Neutrophil (primary cell): Measurements from ENCODE around the gene ACTL6A.

ENCODE experiments used
- H3K27ac ChIP-seq: fragments of 200-600 bp; sonication (generic); 2 replicates; pipeline ENCODE4 v1.5.1; 2016; ENCODE audit warnings: mild to moderate bottlenecking, moderate library complexity
- H3K27me3 ChIP-seq: fragments of 200-600 bp; sonication (generic); 2 replicates; pipeline ENCODE4 v1.6.0; 2016; ENCODE audit warnings: mild to moderate bottlenecking
- H3K36me3 ChIP-seq: fragments of 200-600 bp; sonication (generic); 2 replicates; pipeline ENCODE4 v1.5.1; 2017
- H3K4me1 ChIP-seq, 2 experiments: fragments of 200-600 bp in 1 of 2; sonication (generic) in 1 of 2; 1 replicate in 1 of 2; 2 replicates in 1 of 2; pipeline versions ENCODE4 v1.5.1 to v1.6.1; 2013 to 2016; ENCODE audit warnings: low read depth in 1 of 2, low read length in 1 of 2, mild to moderate bottlenecking in 1 of 2, moderate library complexity in 1 of 2; ENCODE audit not compliant: control insufficient read depth in 1 of 2, insufficient read depth in 1 of 2
- H3K4me3 ChIP-seq, 2 experiments: fragments of 200-600 bp in 1 of 2; sonication (generic) in 1 of 2; 1 replicate in 1 of 2; 2 replicates in 1 of 2; pipeline ENCODE4 v1.5.1; 2013 to 2016; ENCODE audit warnings: low read depth in 1 of 2, low read length in 1 of 2, mild to moderate bottlenecking in 1 of 2, moderate library complexity in 1 of 2
- H3K9me3 ChIP-seq: fragments of 200-600 bp; sonication (generic); 2 replicates; pipeline ENCODE4 v1.5.1; 2016
- CTCF ChIP-seq: fragments of 200-600 bp; sonication (generic); IDR thresholded peaks from 2 replicates; pipeline ENCODE4 v1.5.1; 2016; ENCODE audit warnings: antibody characterized with exemption

ACTL6A gene

DNA sequence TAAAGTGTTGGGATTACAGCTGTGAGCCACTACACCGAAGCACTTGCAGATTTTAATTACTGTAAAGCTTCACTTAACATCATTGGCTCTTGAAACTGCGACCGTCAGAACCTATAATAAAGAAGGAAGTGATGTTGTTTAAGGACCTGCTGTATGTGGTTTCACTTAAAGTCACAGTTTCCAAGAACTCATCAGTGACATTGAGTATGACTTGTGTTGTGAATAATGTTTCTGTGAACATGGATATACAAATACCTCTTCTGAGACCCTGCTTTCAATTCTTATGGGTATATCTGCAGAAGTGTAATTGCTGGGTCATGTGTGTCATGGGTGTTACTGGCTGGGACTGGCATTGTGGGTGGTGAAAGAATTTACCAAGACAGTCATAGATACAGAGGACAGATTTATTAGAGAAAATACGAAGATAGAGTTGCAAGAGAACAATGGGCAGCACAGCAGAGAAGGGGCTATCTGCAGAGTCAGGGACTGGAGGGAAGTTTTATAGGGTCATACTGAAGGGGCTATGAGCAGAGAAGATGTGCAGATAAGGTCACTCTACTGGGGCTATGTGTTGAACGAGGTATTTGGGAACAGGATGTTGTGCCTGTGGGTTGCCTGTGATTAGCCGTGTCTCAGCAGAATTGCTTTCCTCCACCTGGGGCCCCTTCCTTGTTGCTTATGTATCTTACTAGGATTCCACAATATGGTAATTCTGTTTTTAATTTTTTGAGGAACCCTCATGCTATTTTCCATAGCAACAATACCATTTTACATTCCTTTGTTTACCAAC lies 46.4 kb downstream of the ACTL6A start:
- no peak for TF ChIP-seq CTCF
- Histone ChIP-seq H3K36me3 (peaks cover 3% of the 10 kb centered on the region), H3K27me3 (no peaks in the 10 kb centered on the region), H3K9me3 (no peaks in the 10 kb centered on the region), H3K27ac (no peak overlapping the region), H3K4me1 (peaks cover 8 to 10% of the 10 kb centered on the region in 2 experiments), H3K4me3 (no peak overlapping the region)

- H3K27ac ChIP-seq = no peak overlapping the region
- H3K9me3 ChIP-seq = no peaks in the 10 kb centered on the region
Measured at GRCh38 chr3:179610066-179610465, 47.3 kb downstream of the ACTL6A start.

DNA sequence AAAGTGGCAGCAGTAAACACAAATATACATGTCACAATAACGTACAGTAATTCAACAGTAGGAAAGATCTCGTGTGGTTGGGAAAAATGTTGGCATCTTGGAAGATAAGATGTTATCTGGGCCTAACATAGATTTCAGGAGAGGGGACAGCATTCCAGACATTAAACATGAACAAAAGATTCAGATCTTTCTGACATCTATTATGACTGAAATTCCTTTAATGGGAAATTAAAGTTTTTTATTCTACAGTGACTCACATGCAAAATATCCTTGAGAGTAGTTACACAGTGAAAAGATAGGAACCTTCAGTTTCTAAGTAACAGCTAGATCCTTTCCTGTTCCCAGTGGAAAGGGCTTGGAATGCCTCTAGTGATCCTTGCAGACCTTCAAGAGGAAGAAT lies 51.1 kb downstream of the ACTL6A start:
- Histone ChIP-seq H3K27ac (no peak overlapping the region), H3K36me3 (peaks cover 24% of the 10 kb centered on the region), H3K4me1 (no peaks in the 10 kb centered on the region), H3K27me3 (no peaks in the 10 kb centered on the region), H3K4me3 (no peak overlapping the region), H3K9me3 (no peaks in the 10 kb centered on the region)
- no peak for TF ChIP-seq CTCF

More at GRCh38 chr3:179610066-179610465, 47.3 kb downstream of the ACTL6A start:
- Histone ChIP-seq H3K4me1 (peaks cover 4 to 5% of the 10 kb centered on the region in 2 experiments), H3K4me3 (no peak overlapping the region), H3K36me3 (peaks cover 3% of the 10 kb centered on the region), H3K27me3 (no peaks in the 10 kb centered on the region)
- TF ChIP-seq CTCF = no peak

DNA sequence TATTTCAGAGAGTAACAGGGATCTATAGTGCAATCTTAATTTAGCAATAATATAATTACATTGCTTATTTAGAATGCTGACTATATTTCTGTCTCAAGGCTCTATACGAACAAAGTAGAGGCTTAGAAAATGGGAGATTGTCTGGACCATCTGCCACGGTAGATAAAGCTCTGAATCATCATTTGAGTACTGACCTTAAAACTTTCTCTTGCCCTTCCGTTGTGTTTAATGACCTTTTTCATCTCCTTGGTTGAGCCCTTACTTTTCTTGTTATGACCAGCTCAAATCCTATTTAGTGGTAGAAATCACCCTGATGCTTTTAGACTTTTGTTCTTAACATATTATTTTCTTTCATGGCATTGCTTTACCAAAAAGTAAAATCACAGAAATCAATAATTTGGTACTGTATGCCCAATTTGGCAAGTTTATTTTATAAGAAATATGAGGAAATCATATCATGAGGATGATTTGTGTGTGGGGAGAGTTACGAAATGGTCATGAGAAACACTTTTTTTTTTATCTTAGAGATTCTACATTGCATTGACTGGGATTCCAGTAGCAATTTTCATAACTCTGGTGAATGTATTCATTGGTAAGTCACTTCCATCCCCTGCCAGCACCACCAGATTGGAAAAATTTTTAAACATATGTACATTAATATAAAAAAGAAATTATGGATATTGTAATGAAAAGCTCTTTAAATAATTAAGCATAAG lies 52.9 kb downstream of the ACTL6A start:
- no peaks in the 10 kb centered on the region for H3K9me3 ChIP-seq
- H3K4me1 ChIP-seq = no peaks in the 10 kb centered on the region
- no peak overlapping the region for H3K27ac ChIP-seq
- no peak for TF ChIP-seq CTCF
- H3K4me3 ChIP-seq = no peak overlapping the region
- peaks cover 29% of the 10 kb centered on the region for H3K36me3 ChIP-seq
- no peaks in the 10 kb centered on the region for H3K27me3 ChIP-seq

DNA sequence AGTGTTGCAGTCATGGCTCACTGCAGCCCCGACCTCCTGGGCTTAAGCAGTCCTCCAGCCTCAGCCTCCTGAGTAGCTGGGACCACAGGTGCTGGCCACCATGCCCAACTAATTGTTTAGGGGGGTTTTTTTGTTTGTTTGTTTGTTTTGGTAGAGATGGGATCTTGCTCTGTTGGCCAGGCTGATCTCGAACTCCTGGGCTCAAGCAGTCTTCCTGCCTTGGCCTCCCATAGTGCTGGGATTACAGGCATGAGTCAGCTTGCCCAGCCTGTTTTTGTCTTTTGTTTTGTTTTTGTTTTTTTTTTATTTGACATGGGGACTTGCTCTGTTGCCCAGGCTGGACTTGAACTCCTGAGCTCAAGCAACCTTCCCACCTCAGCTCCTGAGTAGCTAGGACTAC lies 59.3 kb downstream of the ACTL6A start:
- TF ChIP-seq CTCF = no peak
- no peaks in the 10 kb centered on the region for H3K9me3 ChIP-seq
- H3K4me3 ChIP-seq = no peak overlapping the region
- no peaks in the 10 kb centered on the region for H3K27me3 ChIP-seq
- H3K4me1 ChIP-seq = no peaks in the 10 kb centered on the region
- H3K36me3 ChIP-seq = peaks cover 65% of the 10 kb centered on the region
- no peak overlapping the region for H3K27ac ChIP-seq
